TTC549 (cell line): ENCODE data around the gene N4BP3.
"Not testable (repeated sequence)": the region's sequence is repeated elsewhere in the genome, so short reads cannot be mapped to it uniquely, and the experiment has no call there.

ENCODE experiments used
- FAIRE-seq: peaks from 2 replicates; lab custom pipeline; 2012; peaks lifted over from hg19 to GRCh38; lab: Jason Lieb, UNC

Gene N4BP3

GRCh38 chr5:178113141-178113787 is at the start of gene N4BP3:
Gene N4BP3 (plus strand): TSS chr5:178113532. CDS start chr5:178119584, 6,052 bp downstream.
- no peak for FAIRE-seq

- no peak for FAIRE-seq
Observed at GRCh38 chr5:178067755-178068154, 45.6 kb upstream of the N4BP3 start.

GRCh38 chr5:178068293-178068692 is 45.0 kb upstream of the N4BP3 start:
- FAIRE-seq = no peak

- FAIRE-seq = no peak
Observed at GRCh38 chr5:178069909-178070308, 43.4 kb upstream of the N4BP3 start.

- FAIRE-seq = no peak
Observed at GRCh38 chr5:178071108-178071507, 42.2 kb upstream of the N4BP3 start.

GRCh38 chr5:178072749-178073148 is 40.6 kb upstream of the N4BP3 start:
- no peak for FAIRE-seq

GRCh38 chr5:178074266-178074952 is 38.9 kb upstream of the N4BP3 start:
- no peak for FAIRE-seq

- FAIRE-seq = not testable (repeated sequence)
Observed at GRCh38 chr5:178076965-178077364, 36.4 kb upstream of the N4BP3 start.

GRCh38 chr5:178077751-178078150 is 35.6 kb upstream of the N4BP3 start:
- no peak for FAIRE-seq

- no peak for FAIRE-seq
Observed at GRCh38 chr5:178078197-178079010, 34.9 kb upstream of the N4BP3 start.

- no peak for FAIRE-seq
Observed at GRCh38 chr5:178080056-178080455, 33.3 kb upstream of the N4BP3 start.

GRCh38 chr5:178080618-178081410 is 32.5 kb upstream of the N4BP3 start:
- no peak for FAIRE-seq

- no peak for FAIRE-seq
Observed at GRCh38 chr5:178081571-178082243, 31.6 kb upstream of the N4BP3 start.

- no peak for FAIRE-seq
Observed at GRCh38 chr5:178083922-178084321, 29.4 kb upstream of the N4BP3 start.

- FAIRE-seq = no peak
Observed at GRCh38 chr5:178085316-178085715, 28.0 kb upstream of the N4BP3 start.

- no peak for FAIRE-seq
Observed at GRCh38 chr5:178086266-178086665, 27.1 kb upstream of the N4BP3 start.

GRCh38 chr5:178087199-178087598 is 26.1 kb upstream of the N4BP3 start:
- FAIRE-seq = not testable (repeated sequence)

GRCh38 chr5:178090856-178091255 is 22.5 kb upstream of the N4BP3 start:
- no peak for FAIRE-seq

- FAIRE-seq = no peak
Observed at GRCh38 chr5:178093134-178093533, 20.2 kb upstream of the N4BP3 start.

- FAIRE-seq = no peak
Observed at GRCh38 chr5:178094345-178094744, 19.0 kb upstream of the N4BP3 start.

GRCh38 chr5:178098685-178099084 is 14.6 kb upstream of the N4BP3 start:
- no peak for FAIRE-seq

- no peak for FAIRE-seq
Observed at GRCh38 chr5:178103612-178104011, 9.7 kb upstream of the N4BP3 start.
